HCT116 (cell line): ENCODE measurements around the gene RUBCN. TPM values are rescaled to one million over a fixed set of nuclear protein-coding genes. Genes with fewer than 3 reads are reported as not detected.

Experiments used
- ATAC-seq: fragments of 200-7000 bp; cut with Tn5 transposase; 2 replicates; pipeline ENCODE4 v1.9.1; 2020; ENCODE audit warnings: mild to moderate bottlenecking, moderate library complexity
- BruUV-seq: library from RNA; stranded (reverse); fragments of 400-500 nt; replicated peaks from 2 replicates; lab custom pipeline; 2021; lab: Mats Ljungman, UMichigan
- CTCF ChIA-PET: fragments of 300-600 bp; sonication (Branson Sonifier 250); formaldehyde crosslinking; loops from one replicate; lab custom pipeline; 2021; ENCODE audit warnings: antibody characterized with exemption; lab: Charles Lee
- POLR2A ChIA-PET: fragments of 300-600, 350-600 bp; sonication (Branson Sonifier 250); formaldehyde crosslinking; loops from one replicate; lab custom pipeline; 2021; ENCODE audit warnings: antibody characterized with exemption; lab: Charles Lee
- RAD21 ChIA-PET, 2 experiments: fragments of 300-600 bp; sonication (Branson Sonifier 250); formaldehyde crosslinking; loops; one replicate each; lab custom pipeline; 2023; ENCODE audit warnings: low total read pairs in 2 of 2; ENCODE audit not compliant: uncharacterized antibody in 2 of 2, unreplicated experiment in 2 of 2, low non-redundant PET in 1 of 2; lab: Charles Lee
- DNase-seq: peaks from one replicate; pipeline ENCODE4 v3.0.0-alpha.2; 2010; ENCODE audit warnings: low read depth, low spot score
- H2AFZ ChIP-seq: fragments of 200-600 bp; shearing (Covaris generic), sonication (generic); 2 replicates; pipeline ENCODE4 v1.6.1; 2017; ENCODE audit warnings: low read depth, mixed run types, mixed read lengths, antibody characterized with exemption, low read length; ENCODE audit not compliant: poor library complexity, severe bottlenecking
- H3K27ac ChIP-seq: 2 replicates; pipeline ENCODE4 v1.5.1; 2012; ENCODE audit warnings: low read depth, low read length
- H3K27me3 ChIP-seq: fragments of 200-600 bp; sonication (generic); 2 replicates; pipeline ENCODE4 v1.6.1; 2016; ENCODE audit warnings: mixed run types, low read length, mixed read lengths; ENCODE audit not compliant: insufficient read depth
- H3K36me3 ChIP-seq, 2 experiments: fragments of 200-500 bp in 1 of 2; fragments of 200-600 bp in 1 of 2; sonication (Bioruptor generic) in 1 of 2; sonication (generic) in 1 of 2; 2 replicates each; pipeline versions ENCODE4 v1.5.1 to v1.6.1; 2014 to 2016; ENCODE audit warnings: low read length in 2 of 2, inconsistent platforms in 1 of 2, mixed read lengths in 1 of 2, mixed run types in 1 of 2; ENCODE audit not compliant: insufficient read depth in 2 of 2, control insufficient read depth in 1 of 2
- H3K4me1 ChIP-seq, 2 experiments: fragments of 200-600 bp in 1 of 2; sonication (generic) in 1 of 2; 2 replicates each; pipeline versions ENCODE4 v1.5.1 to v1.6.1; 2012 to 2017; ENCODE audit warnings: low read length in 2 of 2, inconsistent platforms in 1 of 2, mild to moderate bottlenecking in 1 of 2, mixed read lengths in 1 of 2, mixed run types in 1 of 2, moderate library complexity in 1 of 2; ENCODE audit not compliant: insufficient read depth in 2 of 2, control insufficient read depth in 1 of 2
- H3K4me2 ChIP-seq: fragments of 200-600 bp; sonication (generic); 2 replicates; pipeline ENCODE4 v1.6.1; 2017; ENCODE audit warnings: mixed run types, low read length, mixed read lengths
- H3K4me3 ChIP-seq, 2 experiments: fragments of 200-600 bp in 1 of 2; sonication (generic) in 1 of 2; replicated peaks in 1 of 2; 2 replicates each; pipeline ENCODE4 v1.5.1; 2011 to 2016; ENCODE audit warnings: low read length in 2 of 2, control low read depth in 1 of 2, low read depth in 1 of 2, mild to moderate bottlenecking in 1 of 2, mixed read lengths in 1 of 2, mixed run types in 1 of 2
- H3K79me2 ChIP-seq: fragments of 200-600 bp; sonication (generic); 2 replicates; pipeline ENCODE4 v1.6.1; 2017; ENCODE audit warnings: mild to moderate bottlenecking, mixed run types, low read length, moderate library complexity, mixed read lengths; ENCODE audit not compliant: insufficient read depth
- H3K9ac ChIP-seq: fragments of 200-600 bp; sonication (generic); 2 replicates; pipeline ENCODE4 v1.6.1; 2016; ENCODE audit warnings: low read length, mixed read lengths
- H3K9me2 ChIP-seq: fragments of 200-600 bp; sonication (generic), shearing (Covaris generic); 2 replicates; pipeline ENCODE4 v1.6.1; 2017; ENCODE audit warnings: mixed run types, mild to moderate bottlenecking, moderate library complexity; ENCODE audit not compliant: insufficient read depth
- H3K9me3 ChIP-seq, 2 experiments: fragments of 200-500 bp in 1 of 2; fragments of 200-600 bp in 1 of 2; sonication (Bioruptor generic) in 1 of 2; sonication (generic) in 1 of 2; 2 replicates each; pipeline ENCODE4 v1.6.1; 2014 to 2017; ENCODE audit warnings: low read length in 2 of 2, mixed read lengths in 2 of 2, inconsistent platforms in 1 of 2, low read depth in 1 of 2, mild to moderate bottlenecking in 1 of 2, mixed run types in 1 of 2, moderate library complexity in 1 of 2; ENCODE audit not compliant: control insufficient read depth in 1 of 2, insufficient read depth in 1 of 2
- H4K20me1 ChIP-seq: fragments of 200-600 bp; sonication (generic), shearing (Covaris generic); 2 replicates; pipeline ENCODE4 v1.6.1; 2017; ENCODE audit warnings: mixed run types, mild to moderate bottlenecking, moderate library complexity; ENCODE audit not compliant: insufficient read depth
- CBX3 ChIP-seq: IDR thresholded peaks from 2 replicates; pipeline ENCODE4 v1.6.1; 2012; ENCODE audit warnings: low read depth
- CEBPB ChIP-seq: IDR thresholded peaks from 2 replicates; pipeline ENCODE4 v1.6.1; 2012; ENCODE audit warnings: low read depth
- EGR1 ChIP-seq: IDR thresholded peaks from 2 replicates; pipeline ENCODE4 v1.6.1; 2012; ENCODE audit warnings: low read depth
- ELF1 ChIP-seq: IDR thresholded peaks from 2 replicates; pipeline ENCODE4 v1.6.1; 2012; ENCODE audit warnings: low read depth, borderline replicate concordance
- EZH2 ChIP-seq: fragments of 200-600 bp; sonication (generic); IDR thresholded peaks from 2 replicates; pipeline ENCODE4 v1.6.1; 2017; ENCODE audit warnings: antibody characterized with exemption, mixed run types
- EZH2phosphoT487 ChIP-seq: fragments of 200-600 bp; IDR thresholded peaks from 2 replicates; pipeline ENCODE4 v1.6.1; 2018; ENCODE audit warnings: antibody characterized with exemption, borderline replicate concordance
- FOSL1 ChIP-seq: IDR thresholded peaks from 2 replicates; pipeline ENCODE4 v1.6.1; 2012; ENCODE audit warnings: low read depth
- POLR2A ChIP-seq: IDR thresholded peaks from 2 replicates; pipeline ENCODE4 v1.7.0; 2011; ENCODE audit warnings: borderline replicate concordance; ENCODE audit not compliant: insufficient read depth, insufficient read length; ENCODE audit errors: extremely low read depth
- RAD21 ChIP-seq: IDR thresholded peaks from 2 replicates; pipeline ENCODE4 v1.6.1; 2012; ENCODE audit warnings: low read depth, mild to moderate bottlenecking
- SP1 ChIP-seq: IDR thresholded peaks from 2 replicates; pipeline ENCODE4 v1.6.1; 2012; ENCODE audit warnings: low read depth
- SRF ChIP-seq: IDR thresholded peaks from 2 replicates; pipeline ENCODE4 v1.6.1; 2012; ENCODE audit warnings: low read depth
- TCF7L2 ChIP-seq: IDR thresholded peaks from 2 replicates; pipeline ENCODE4 v1.7.0; 2011; ENCODE audit warnings: borderline replicate concordance, inconsistent platforms; ENCODE audit not compliant: insufficient read depth, insufficient read length; ENCODE audit errors: extremely low read depth
- ZFX ChIP-seq: fragments of 450-650 bp; IDR thresholded peaks from 2 replicates; pipeline ENCODE4 v1.6.1; 2017
- ZNF274 ChIP-seq: fragments of 200-500 bp; sonication (Bioruptor generic); IDR thresholded peaks from 2 replicates; pipeline ENCODE4 v1.6.1; 2014; ENCODE audit warnings: mild to moderate bottlenecking, low read depth, low read length, inconsistent platforms
- intact Hi-C: fragments of 100-400 bp; cut with micrococcal nuclease; formaldehyde crosslinking; loops from 2 replicates; pipeline ENCODE4 v1.10.0; 2022
- total RNA-seq: library from RNA; stranded (reverse); gene quantifications from one replicate; pipeline ENCODE4 v1.2.1, GENCODE V29; 2021; ENCODE audit not compliant: unreplicated experiment
- TF ChIP-seq, protein P1 (sequence below): IDR thresholded peaks from 2 replicates; pipeline ENCODE4 v1.6.1; 2012; ENCODE audit warnings: low read depth
- TF ChIP-seq, protein P2 (sequence below): IDR thresholded peaks from 2 replicates; pipeline ENCODE4 v1.6.1; 2012
- TF ChIP-seq, protein P3 (sequence below): IDR thresholded peaks from 2 replicates; pipeline ENCODE4 v1.6.1; 2011; ENCODE audit warnings: mild to moderate bottlenecking, low read length, moderate library complexity; ENCODE audit not compliant: insufficient replicate concordance; ENCODE audit errors: extremely low read depth
- TF ChIP-seq, protein P4 (sequence below): IDR thresholded peaks from 2 replicates; pipeline ENCODE4 v1.6.1; 2012
- TF ChIP-seq, protein P5 (sequence below), 3 experiments: fragments of 200-600 bp in 1 of 3; sonication (generic) in 1 of 3; IDR thresholded peaks in 2 of 3; conservative IDR thresholded peaks in 1 of 3; 2 replicates each; pipeline ENCODE4 v1.5.1; 2012 to 2017; ENCODE audit warnings: low read depth in 2 of 3, low read length in 2 of 3, antibody characterized with exemption in 1 of 3, borderline replicate concordance in 1 of 3, control low read depth in 1 of 3, mild to moderate bottlenecking in 1 of 3, mixed read lengths in 1 of 3, mixed run types in 1 of 3, moderate library complexity in 1 of 3; ENCODE audit not compliant: insufficient read depth in 1 of 3

Gene RUBCN
- total RNA-seq, 1 experiment from 2014 or later: 21.4 TPM

DNA sequence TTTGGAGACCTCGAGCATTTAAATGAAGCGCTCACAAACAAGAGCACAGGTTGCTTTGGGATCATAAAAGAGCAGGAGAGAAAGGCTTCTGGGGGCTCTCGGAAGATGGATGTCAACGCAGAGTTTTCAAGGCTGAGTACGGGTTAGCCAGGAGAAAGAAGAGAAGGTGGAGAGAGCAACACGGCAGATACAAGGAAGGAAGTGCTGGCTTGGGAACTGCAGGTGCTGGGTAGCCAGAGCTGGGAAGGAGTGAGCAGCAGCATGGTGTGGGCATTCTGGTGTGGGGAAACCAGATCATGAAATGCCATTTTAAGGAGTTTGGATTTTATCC, 580 bp upstream of the RUBCN start:
- Histone ChIP-seq H3K27ac (peak overlapping the region; percentile 43), H3K4me3 (peak overlapping the region; percentile 68 to 77), H3K9me2 (no peaks in the 10 kb centered on the region), H3K4me1 (peaks cover 10 to 18% of the 10 kb centered on the region in 2 experiments; a peak in 3 of 4 replicates), H2AFZ (no peak overlapping the region), H3K9ac (peak overlapping the region; percentile 73), H3K9me3 (no peaks in the 10 kb centered on the region), H3K36me3 (no peaks in the 10 kb centered on the region), H3K79me2 (peaks cover 32% of the 10 kb centered on the region), H3K27me3 (no peaks in the 10 kb centered on the region), H3K4me2 (peak overlapping the region; percentile 91), H4K20me1 (no peaks in the 10 kb centered on the region)
- POLR2A ChIA-PET: no interaction called here
- DNase-seq: no peak
- 0 out of 2 replicates have a peak, but pooled peaks have one; percentile 4 for ATAC-seq
- CTCF ChIA-PET: no interaction called here
- intact Hi-C loops: no loop called here
- no peak for TF ChIP-seq POLR2A
- TF ChIP-seq, protein P1, sequence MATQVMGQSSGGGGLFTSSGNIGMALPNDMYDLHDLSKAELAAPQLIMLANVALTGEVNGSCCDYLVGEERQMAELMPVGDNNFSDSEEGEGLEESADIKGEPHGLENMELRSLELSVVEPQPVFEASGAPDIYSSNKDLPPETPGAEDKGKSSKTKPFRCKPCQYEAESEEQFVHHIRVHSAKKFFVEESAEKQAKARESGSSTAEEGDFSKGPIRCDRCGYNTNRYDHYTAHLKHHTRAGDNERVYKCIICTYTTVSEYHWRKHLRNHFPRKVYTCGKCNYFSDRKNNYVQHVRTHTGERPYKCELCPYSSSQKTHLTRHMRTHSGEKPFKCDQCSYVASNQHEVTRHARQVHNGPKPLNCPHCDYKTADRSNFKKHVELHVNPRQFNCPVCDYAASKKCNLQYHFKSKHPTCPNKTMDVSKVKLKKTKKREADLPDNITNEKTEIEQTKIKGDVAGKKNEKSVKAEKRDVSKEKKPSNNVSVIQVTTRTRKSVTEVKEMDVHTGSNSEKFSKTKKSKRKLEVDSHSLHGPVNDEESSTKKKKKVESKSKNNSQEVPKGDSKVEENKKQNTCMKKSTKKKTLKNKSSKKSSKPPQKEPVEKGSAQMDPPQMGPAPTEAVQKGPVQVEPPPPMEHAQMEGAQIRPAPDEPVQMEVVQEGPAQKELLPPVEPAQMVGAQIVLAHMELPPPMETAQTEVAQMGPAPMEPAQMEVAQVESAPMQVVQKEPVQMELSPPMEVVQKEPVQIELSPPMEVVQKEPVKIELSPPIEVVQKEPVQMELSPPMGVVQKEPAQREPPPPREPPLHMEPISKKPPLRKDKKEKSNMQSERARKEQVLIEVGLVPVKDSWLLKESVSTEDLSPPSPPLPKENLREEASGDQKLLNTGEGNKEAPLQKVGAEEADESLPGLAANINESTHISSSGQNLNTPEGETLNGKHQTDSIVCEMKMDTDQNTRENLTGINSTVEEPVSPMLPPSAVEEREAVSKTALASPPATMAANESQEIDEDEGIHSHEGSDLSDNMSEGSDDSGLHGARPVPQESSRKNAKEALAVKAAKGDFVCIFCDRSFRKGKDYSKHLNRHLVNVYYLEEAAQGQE: no peak
- TF ChIP-seq EGR1: no peak
- TF ChIP-seq ZNF274: no peak
- TF ChIP-seq, protein P2, sequence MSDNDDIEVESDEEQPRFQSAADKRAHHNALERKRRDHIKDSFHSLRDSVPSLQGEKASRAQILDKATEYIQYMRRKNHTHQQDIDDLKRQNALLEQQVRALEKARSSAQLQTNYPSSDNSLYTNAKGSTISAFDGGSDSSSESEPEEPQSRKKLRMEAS: no peak; the same call in 1 of the 2 replicates
- TF ChIP-seq CBX3: no peak
- TF ChIP-seq CEBPB: no peak
- no peak for TF ChIP-seq SP1
- no peak for TF ChIP-seq ELF1
- no peak for TF ChIP-seq EZH2phosphoT487
- no peak for TF ChIP-seq SRF
- TF ChIP-seq, protein P3, sequence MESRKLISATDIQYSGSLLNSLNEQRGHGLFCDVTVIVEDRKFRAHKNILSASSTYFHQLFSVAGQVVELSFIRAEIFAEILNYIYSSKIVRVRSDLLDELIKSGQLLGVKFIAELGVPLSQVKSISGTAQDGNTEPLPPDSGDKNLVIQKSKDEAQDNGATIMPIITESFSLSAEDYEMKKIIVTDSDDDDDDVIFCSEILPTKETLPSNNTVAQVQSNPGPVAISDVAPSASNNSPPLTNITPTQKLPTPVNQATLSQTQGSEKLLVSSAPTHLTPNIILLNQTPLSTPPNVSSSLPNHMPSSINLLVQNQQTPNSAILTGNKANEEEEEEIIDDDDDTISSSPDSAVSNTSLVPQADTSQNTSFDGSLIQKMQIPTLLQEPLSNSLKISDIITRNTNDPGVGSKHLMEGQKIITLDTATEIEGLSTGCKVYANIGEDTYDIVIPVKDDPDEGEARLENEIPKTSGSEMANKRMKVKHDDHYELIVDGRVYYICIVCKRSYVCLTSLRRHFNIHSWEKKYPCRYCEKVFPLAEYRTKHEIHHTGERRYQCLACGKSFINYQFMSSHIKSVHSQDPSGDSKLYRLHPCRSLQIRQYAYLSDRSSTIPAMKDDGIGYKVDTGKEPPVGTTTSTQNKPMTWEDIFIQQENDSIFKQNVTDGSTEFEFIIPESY: no peak
- TF ChIP-seq ZFX: no peak
- no peak for TF ChIP-seq FOSL1
- TF ChIP-seq TCF7L2: no peak
- no peak for TF ChIP-seq RAD21
- TF ChIP-seq, protein P4, sequence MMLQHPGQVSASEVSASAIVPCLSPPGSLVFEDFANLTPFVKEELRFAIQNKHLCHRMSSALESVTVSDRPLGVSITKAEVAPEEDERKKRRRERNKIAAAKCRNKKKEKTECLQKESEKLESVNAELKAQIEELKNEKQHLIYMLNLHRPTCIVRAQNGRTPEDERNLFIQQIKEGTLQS: no peak
- TF ChIP-seq, protein P5, sequence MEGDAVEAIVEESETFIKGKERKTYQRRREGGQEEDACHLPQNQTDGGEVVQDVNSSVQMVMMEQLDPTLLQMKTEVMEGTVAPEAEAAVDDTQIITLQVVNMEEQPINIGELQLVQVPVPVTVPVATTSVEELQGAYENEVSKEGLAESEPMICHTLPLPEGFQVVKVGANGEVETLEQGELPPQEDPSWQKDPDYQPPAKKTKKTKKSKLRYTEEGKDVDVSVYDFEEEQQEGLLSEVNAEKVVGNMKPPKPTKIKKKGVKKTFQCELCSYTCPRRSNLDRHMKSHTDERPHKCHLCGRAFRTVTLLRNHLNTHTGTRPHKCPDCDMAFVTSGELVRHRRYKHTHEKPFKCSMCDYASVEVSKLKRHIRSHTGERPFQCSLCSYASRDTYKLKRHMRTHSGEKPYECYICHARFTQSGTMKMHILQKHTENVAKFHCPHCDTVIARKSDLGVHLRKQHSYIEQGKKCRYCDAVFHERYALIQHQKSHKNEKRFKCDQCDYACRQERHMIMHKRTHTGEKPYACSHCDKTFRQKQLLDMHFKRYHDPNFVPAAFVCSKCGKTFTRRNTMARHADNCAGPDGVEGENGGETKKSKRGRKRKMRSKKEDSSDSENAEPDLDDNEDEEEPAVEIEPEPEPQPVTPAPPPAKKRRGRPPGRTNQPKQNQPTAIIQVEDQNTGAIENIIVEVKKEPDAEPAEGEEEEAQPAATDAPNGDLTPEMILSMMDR (IDR thresholded peaks at IDR 0.05 in 2 of 3, conservative IDR thresholded peaks at IDR 0.05 in 1 of 3; ENCODE audit: borderline replicate concordance in 1 of 3, insufficient read depth in 1 of 3, low read depth in 2 of 3, low read length in 2 of 3): no peak
- no peak for TF ChIP-seq EZH2
- TSS peak; percentile 94 for BruUV-seq
- RAD21 ChIA-PET: no interaction called here
